Astrocyte of the cerebellum (primary cell): ENCODE data around the gene RPA3.

ENCODE experiments used
- DNase-seq: peaks from one replicate; pipeline ENCODE4 v3.0.0-alpha.2; 2011; ENCODE audit warnings: low read depth
- H3K4me3 ChIP-seq: 2 replicates; pipeline ENCODE4 v1.5.1; 2011; ENCODE audit warnings: mild to moderate bottlenecking, low read depth, low read length, moderate library complexity
- in situ Hi-C: cut with HindIII; loops from 2 replicates; pipeline ENCODE4 v1.10.0; 2017; ENCODE audit warnings: low sequenced_read_pairs
- TF ChIP-seq, protein P1 (sequence below): IDR thresholded peaks from 2 replicates; pipeline ENCODE4 v1.5.1; 2012; ENCODE audit warnings: low read length, low read depth, moderate library complexity, mild to moderate bottlenecking; ENCODE audit errors: missing control alignments

The RPA3 gene

GRCh38 chr7:7719236-7719635 is 829 bp upstream of the RPA3 start:
- TF ChIP-seq, protein P1, sequence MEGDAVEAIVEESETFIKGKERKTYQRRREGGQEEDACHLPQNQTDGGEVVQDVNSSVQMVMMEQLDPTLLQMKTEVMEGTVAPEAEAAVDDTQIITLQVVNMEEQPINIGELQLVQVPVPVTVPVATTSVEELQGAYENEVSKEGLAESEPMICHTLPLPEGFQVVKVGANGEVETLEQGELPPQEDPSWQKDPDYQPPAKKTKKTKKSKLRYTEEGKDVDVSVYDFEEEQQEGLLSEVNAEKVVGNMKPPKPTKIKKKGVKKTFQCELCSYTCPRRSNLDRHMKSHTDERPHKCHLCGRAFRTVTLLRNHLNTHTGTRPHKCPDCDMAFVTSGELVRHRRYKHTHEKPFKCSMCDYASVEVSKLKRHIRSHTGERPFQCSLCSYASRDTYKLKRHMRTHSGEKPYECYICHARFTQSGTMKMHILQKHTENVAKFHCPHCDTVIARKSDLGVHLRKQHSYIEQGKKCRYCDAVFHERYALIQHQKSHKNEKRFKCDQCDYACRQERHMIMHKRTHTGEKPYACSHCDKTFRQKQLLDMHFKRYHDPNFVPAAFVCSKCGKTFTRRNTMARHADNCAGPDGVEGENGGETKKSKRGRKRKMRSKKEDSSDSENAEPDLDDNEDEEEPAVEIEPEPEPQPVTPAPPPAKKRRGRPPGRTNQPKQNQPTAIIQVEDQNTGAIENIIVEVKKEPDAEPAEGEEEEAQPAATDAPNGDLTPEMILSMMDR = no peak
- no peak overlapping the region for H3K4me3 ChIP-seq
- in situ Hi-C loops = no loop called here
- peak; percentile 96 for DNase-seq

GRCh38 chr7:7713730-7714129 is 4.7 kb downstream of the RPA3 start:
- in situ Hi-C loops = no loop called here
- TF ChIP-seq, protein P1 = no peak
- no peak for DNase-seq

GRCh38 chr7:7710469-7710868 is 7.9 kb downstream of the RPA3 start:
- no peak overlapping the region for H3K4me3 ChIP-seq
- in situ Hi-C loops = no loop called here
- TF ChIP-seq, protein P1 = no peak
- DNase-seq = no peak

More at GRCh38 chr7:7713730-7714129, 4.7 kb downstream of the RPA3 start:
- no peak overlapping the region for H3K4me3 ChIP-seq

GRCh38 chr7:7709291-7709690 is 9.1 kb downstream of the RPA3 start:
- in situ Hi-C loops = no loop called here
- TF ChIP-seq, protein P1 = no peak
- DNase-seq = no peak
- H3K4me3 ChIP-seq = no peak overlapping the region

- in situ Hi-C loops = no loop called here
- peak; percentile 29 for DNase-seq
- TF ChIP-seq, protein P1 = no peak
- no peak overlapping the region for H3K4me3 ChIP-seq
These were observed 10.6 kb downstream of the RPA3 start for GRCh38 chr7:7707806-7708205.

DNA sequence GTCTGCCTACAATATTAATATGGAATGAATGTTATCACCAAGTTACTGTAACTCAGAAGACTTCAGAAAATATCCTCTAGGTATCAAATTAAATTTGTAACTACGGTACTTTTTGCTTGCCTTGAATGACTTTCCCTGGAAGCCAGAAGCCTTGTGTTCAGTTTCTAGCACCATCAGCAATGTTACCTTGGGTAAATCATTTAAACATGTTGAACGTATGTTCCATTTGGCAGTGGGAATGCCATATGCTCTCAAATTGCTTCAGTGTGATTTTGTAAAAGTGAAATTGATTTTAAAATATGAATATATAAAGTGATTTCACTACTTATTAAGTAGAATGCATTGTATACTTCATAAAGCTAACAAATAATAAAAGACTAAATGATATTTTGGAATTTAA is 11.2 kb downstream of the RPA3 start:
- TF ChIP-seq, protein P1 = no peak
- in situ Hi-C loops = no loop called here
- no peak for DNase-seq
- H3K4me3 ChIP-seq = no peak overlapping the region
